Neural crest cell (in vitro differentiated cells): ENCODE measurements around the gene MGME1. TPM values are rescaled to one million over a fixed set of nuclear protein-coding genes. Genes with fewer than 3 reads are reported as not detected.
"Not testable (repeated sequence)": the region's sequence is repeated elsewhere in the genome, so short reads cannot be mapped to it uniquely, and the experiment has no call there.

ENCODE experiments used
- DNase-seq: peaks from one replicate; pipeline ENCODE4 v3.0.0; 2021; ENCODE audit warnings: low read depth, mixed read lengths, low spot score
- H3K27ac Mint-ChIP-seq: one replicate; pipeline ENCODE4 v1.8.0; 2021; ENCODE audit warnings: mild to moderate bottlenecking, mixed read lengths; ENCODE audit not compliant: unreplicated experiment
- H3K27me3 Mint-ChIP-seq: 2 replicates; pipeline ENCODE4 v1.8.0; 2021; ENCODE audit warnings: low read depth, mild to moderate bottlenecking, mixed read lengths
- H3K36me3 Mint-ChIP-seq: 2 replicates; pipeline ENCODE4 v1.8.0; 2021; ENCODE audit warnings: low read depth, mild to moderate bottlenecking, mixed read lengths
- H3K4me1 Mint-ChIP-seq: 2 replicates; pipeline ENCODE4 v1.8.0; 2021; ENCODE audit warnings: mixed read lengths
- H3K4me3 Mint-ChIP-seq: one replicate; pipeline ENCODE4 v1.8.0; 2021; ENCODE audit warnings: mild to moderate bottlenecking, mixed read lengths
- H3K9me3 Mint-ChIP-seq: 2 replicates; pipeline ENCODE4 v1.8.0; 2021; ENCODE audit warnings: mixed read lengths
- total RNA-seq: library from RNA; stranded (reverse); gene quantifications from 2 replicates; pipeline ENCODE4 v1.2.1, GENCODE V29; 2021
- TF ChIP-seq, protein P1 (sequence below): fragments of 200-600 bp; sonication (generic); conservative IDR thresholded peaks from 2 replicates; pipeline ENCODE4 v1.5.0; 2021; ENCODE audit warnings: antibody characterized with exemption, mild to moderate bottlenecking

The MGME1 gene
- total RNA-seq, 1 donor from 2014 or later: 35.2 TPM

DNA sequence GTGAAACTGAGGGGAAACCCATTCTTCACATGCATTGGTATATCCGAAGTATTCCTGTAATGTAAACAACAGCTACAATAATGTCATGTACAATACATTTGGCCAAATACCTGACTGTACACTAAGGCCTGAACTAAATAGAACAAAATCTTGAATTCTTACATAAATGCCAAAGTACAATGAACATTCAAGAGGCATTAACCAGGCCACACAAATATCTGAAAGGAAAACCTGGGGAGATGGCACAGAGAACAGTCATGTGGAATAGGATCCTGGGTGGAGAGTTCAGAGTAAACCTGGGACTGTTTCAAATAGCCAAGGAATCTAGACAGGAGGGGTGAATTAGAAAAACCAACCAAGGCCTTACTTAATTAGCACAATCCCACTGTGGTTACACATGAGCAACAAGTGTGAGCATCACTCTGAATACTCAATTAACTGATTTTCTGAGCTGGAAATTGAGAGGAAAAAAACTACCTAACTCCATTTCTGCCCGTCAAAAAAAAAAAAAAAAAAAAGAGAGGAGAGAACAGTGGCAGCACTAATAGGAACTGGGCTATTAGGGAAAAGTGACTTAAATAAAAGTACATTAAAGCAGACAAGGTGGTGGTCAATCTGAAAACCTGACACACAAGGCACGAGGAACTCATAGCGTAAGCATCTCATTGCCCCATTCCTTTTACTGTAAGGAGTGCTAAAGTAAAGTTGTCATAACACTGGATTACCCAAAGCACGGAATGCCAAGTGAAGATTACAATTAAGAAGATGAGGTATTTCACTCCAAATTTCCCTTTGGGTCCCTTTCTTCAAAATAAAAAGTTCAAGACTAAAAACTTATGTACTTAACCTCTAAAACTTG lies 11.1 kb upstream of the MGME1 start:
- H3K27me3 Mint-ChIP-seq: no peaks in the 10 kb centered on the region
- TF ChIP-seq, protein P1, sequence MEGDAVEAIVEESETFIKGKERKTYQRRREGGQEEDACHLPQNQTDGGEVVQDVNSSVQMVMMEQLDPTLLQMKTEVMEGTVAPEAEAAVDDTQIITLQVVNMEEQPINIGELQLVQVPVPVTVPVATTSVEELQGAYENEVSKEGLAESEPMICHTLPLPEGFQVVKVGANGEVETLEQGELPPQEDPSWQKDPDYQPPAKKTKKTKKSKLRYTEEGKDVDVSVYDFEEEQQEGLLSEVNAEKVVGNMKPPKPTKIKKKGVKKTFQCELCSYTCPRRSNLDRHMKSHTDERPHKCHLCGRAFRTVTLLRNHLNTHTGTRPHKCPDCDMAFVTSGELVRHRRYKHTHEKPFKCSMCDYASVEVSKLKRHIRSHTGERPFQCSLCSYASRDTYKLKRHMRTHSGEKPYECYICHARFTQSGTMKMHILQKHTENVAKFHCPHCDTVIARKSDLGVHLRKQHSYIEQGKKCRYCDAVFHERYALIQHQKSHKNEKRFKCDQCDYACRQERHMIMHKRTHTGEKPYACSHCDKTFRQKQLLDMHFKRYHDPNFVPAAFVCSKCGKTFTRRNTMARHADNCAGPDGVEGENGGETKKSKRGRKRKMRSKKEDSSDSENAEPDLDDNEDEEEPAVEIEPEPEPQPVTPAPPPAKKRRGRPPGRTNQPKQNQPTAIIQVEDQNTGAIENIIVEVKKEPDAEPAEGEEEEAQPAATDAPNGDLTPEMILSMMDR: no peak
- peaks cover 19% of the 10 kb centered on the region for H3K36me3 Mint-ChIP-seq
- no peaks in the 10 kb centered on the region for H3K9me3 Mint-ChIP-seq
- H3K27ac Mint-ChIP-seq: peak overlapping the region; percentile 27
- no peak overlapping the region for H3K4me3 Mint-ChIP-seq
- DNase-seq: no peak
- peaks cover 42% of the 10 kb centered on the region for H3K4me1 Mint-ChIP-seq

DNA sequence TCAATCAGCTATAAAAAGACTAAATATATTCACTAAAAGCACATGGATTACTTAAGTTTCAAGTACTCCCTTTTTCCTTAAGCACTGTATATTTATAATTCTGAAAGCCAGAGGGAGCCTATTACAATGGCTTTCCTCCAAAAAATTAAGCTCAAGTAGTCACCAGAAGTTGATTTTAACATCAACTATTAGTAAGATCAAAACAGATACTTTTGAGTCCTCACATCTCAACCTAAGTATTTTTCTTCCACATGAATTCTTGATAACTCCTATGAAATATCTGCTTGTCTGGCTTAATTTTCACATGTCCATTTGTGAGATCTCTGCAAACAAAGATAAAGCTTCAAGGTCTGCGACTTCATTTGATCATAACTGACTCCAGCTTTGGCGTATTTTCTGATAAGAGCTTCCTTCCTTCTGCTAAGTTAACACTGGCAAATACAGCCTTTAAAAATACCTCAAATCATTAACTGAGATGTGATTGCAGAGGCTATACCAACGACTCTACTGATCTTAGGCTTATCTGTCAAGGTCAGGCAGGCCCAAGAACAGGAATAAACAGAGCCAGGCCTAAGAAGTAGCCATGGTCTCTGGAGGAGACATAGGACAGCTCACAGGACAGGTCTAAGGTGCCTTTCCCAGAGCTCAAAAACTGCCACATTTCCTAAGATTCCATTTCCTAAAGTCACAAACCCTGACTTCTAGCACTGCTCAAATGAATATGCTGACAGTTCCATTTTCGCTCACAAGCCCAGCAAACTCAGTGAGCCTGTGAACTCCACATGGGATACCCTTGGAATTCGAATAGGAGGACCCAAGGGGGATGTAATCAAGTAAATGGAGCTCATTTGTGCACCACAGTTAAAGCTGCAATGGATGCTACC lies 10.2 kb upstream of the MGME1 start:
- no peaks in the 10 kb centered on the region for H3K27me3 Mint-ChIP-seq
- no peak overlapping the region for H3K4me3 Mint-ChIP-seq
- H3K36me3 Mint-ChIP-seq: peaks cover 13% of the 10 kb centered on the region
- H3K9me3 Mint-ChIP-seq: no peaks in the 10 kb centered on the region
- H3K27ac Mint-ChIP-seq: no peak overlapping the region
- H3K4me1 Mint-ChIP-seq: peaks cover 50% of the 10 kb centered on the region
- TF ChIP-seq, protein P1: no peak
- no peak for DNase-seq

DNA sequence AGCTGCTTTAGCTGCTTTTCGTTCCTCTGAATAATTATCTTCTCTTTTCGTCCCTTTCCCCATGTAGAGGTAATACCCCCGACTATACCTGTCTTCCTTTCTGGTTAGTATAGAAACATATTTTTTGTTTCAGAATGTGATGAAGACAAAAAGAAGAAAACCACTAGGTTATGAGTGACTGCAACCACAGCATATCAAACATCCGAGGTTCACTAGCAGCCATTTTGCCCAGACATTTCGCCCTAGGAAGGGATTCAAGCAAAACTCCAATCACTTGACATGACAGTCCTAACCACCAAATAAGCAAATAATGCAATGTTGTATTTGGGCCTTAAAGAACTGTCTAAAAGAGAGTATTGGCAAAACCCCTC lies 9.6 kb upstream of the MGME1 start:
- H3K4me1 Mint-ChIP-seq: peaks cover 57% of the 10 kb centered on the region
- TF ChIP-seq, protein P1: no peak
- DNase-seq: no peak
- no peaks in the 10 kb centered on the region for H3K9me3 Mint-ChIP-seq
- H3K27me3 Mint-ChIP-seq: no peaks in the 10 kb centered on the region
- H3K27ac Mint-ChIP-seq: no peak overlapping the region
- peak overlapping the region; percentile 25 for H3K4me3 Mint-ChIP-seq
- peaks cover 9% of the 10 kb centered on the region for H3K36me3 Mint-ChIP-seq

DNA sequence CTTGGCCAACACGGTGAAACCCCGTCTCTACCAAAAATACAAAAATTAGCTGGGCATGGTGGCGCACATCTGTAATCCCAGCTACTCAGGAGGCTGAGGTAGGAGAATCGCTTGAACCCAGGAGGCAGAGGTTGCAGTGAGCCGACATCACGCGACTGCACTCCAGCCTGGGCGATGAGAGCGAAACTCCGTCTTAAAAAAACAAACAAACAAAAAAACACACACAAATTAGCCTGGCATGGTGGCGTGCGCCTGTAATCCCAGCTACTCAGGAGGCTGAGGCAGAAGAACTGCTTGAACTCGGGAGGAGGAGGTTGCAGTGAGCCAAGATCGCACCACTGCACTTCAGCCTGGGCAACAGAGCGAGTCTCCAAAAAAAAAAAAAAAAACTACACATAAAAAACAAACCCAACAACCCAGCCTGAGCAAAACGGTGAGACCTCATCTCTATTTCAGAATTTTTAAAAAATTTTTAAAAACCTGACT lies 8.4 kb upstream of the MGME1 start:
- Mint-ChIP-seq H3K4me3 (peak overlapping the region; percentile 31), H3K4me1 (peaks cover 68% of the 10 kb centered on the region)
- H3K36me3 Mint-ChIP-seq, H3K27ac Mint-ChIP-seq, H3K27me3 Mint-ChIP-seq, DNase-seq, H3K9me3 Mint-ChIP-seq: not testable (repeated sequence)

DNA sequence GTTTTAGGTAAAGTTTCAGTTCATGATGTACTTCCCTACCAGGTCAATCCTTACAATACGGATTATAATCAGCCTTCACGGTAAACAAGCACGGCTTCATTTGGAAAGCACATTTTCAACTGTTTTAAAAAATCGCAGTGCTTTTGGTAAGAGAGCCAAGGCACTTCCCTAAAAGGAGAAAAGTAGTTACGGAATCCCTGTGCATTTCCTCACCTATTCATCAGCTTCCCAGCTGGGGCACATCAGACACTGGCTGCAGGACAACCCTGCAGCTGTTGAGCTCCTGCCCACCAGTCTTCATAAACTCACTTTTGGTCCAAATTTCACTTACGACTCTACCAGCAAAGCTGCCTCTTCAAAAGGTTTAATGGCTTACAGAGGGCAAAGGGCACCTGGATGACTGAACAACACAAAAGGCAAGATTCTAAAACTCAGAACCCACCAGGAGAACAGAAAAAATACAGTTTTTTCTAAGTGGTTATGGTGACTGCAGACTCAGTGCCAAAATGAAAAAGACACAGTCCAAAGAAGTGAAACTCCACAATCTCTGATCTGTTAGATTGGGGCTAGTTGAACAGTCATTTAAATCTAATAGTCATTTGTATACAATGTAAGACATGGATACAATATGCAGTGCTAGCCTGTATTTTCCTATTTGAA lies 7.8 kb upstream of the MGME1 start:
- H3K4me3 Mint-ChIP-seq: peak overlapping the region; percentile 68
- H3K27ac Mint-ChIP-seq: no peak overlapping the region
- peaks cover 8% of the 10 kb centered on the region for H3K36me3 Mint-ChIP-seq
- H3K9me3 Mint-ChIP-seq: no peaks in the 10 kb centered on the region
- TF ChIP-seq, protein P1: no peak
- no peak for DNase-seq
- peaks cover 74% of the 10 kb centered on the region for H3K4me1 Mint-ChIP-seq
- H3K27me3 Mint-ChIP-seq: no peaks in the 10 kb centered on the region
